HT-29 (cell line): Measurements from ENCODE around the gene PCYOX1L. TPM values are rescaled to one million over a fixed set of nuclear protein-coding genes. Genes with fewer than 3 reads are reported as not detected.

Source experiments
- DNase-seq: peaks from one replicate; pipeline ENCODE4 v3.0.0-alpha.2; 2015; ENCODE audit warnings: low spot score
- total RNA-seq: library from RNA; depleted of rRNA; stranded (reverse); fragments of >200 nt; shearing (Covaris generic); gene quantifications from 2 replicates; pipeline ENCODE4 v1.2.3, GENCODE V29; 2014; rRNA removed

The PCYOX1L gene
- 1.2 and 1.7 TPM in 2 replicates for total RNA-seq

- DNase-seq: peak; percentile 94
Observed at GRCh38 chr5:149357370-149358293, at the start of gene PCYOX1L. Gene PCYOX1L, plus strand, starts transcription at chr5:149358046. Its CDS starts 23 bp downstream, at chr5:149358069.

GRCh38 chr5:149309354-149309753 lies 48.5 kb upstream of the PCYOX1L start:
- no peak for DNase-seq

GRCh38 chr5:149310488-149310887 lies 47.4 kb upstream of the PCYOX1L start:
- no peak for DNase-seq

- DNase-seq: no peak
Observed at GRCh38 chr5:149310947-149311658, 46.7 kb upstream of the PCYOX1L start.

- DNase-seq: no peak
Observed at GRCh38 chr5:149313151-149313841, 44.5 kb upstream of the PCYOX1L start.

- peak; percentile 19 for DNase-seq
Observed at GRCh38 chr5:149314571-149315111, 43.2 kb upstream of the PCYOX1L start.

- no peak for DNase-seq
Observed at GRCh38 chr5:149315753-149316152, 42.1 kb upstream of the PCYOX1L start.

GRCh38 chr5:149317281-149318048 lies 40.4 kb upstream of the PCYOX1L start:
- peak; percentile 71 for DNase-seq

- DNase-seq: no peak
Observed at GRCh38 chr5:149319174-149319573, 38.7 kb upstream of the PCYOX1L start.

GRCh38 chr5:149320791-149321330 lies 37.0 kb upstream of the PCYOX1L start:
- peak; percentile 97 for DNase-seq

GRCh38 chr5:149322518-149322917 lies 35.3 kb upstream of the PCYOX1L start:
- no peak for DNase-seq

- no peak for DNase-seq
Observed at GRCh38 chr5:149323210-149323609, 34.6 kb upstream of the PCYOX1L start.

GRCh38 chr5:149323621-149324205 lies 34.1 kb upstream of the PCYOX1L start:
- no peak for DNase-seq

- no peak for DNase-seq
Observed at GRCh38 chr5:149324641-149325040, 33.2 kb upstream of the PCYOX1L start.

- DNase-seq: no peak
Observed at GRCh38 chr5:149325166-149325735, 32.6 kb upstream of the PCYOX1L start.

GRCh38 chr5:149325894-149326293 lies 32.0 kb upstream of the PCYOX1L start:
- no peak for DNase-seq

- no peak for DNase-seq
Observed at GRCh38 chr5:149326611-149327010, 31.2 kb upstream of the PCYOX1L start.

GRCh38 chr5:149328177-149328576 lies 29.7 kb upstream of the PCYOX1L start:
- no peak for DNase-seq

GRCh38 chr5:149333711-149334443 lies 24.0 kb upstream of the PCYOX1L start:
- no peak for DNase-seq
